BE2C (cell line): ENCODE measurements around the gene STEAP2. TPM values are rescaled to one million over a fixed set of nuclear protein-coding genes. Genes with fewer than 3 reads are reported as not detected.
A peak's percentile ranks its signal among the peaks of the same experiment; 100 is the strongest.

ENCODE experiments used
- DNase-seq: peaks from one replicate; pipeline ENCODE4 v3.0.0-alpha.2; 2020
- H3K27me3 ChIP-seq: fragments of 250-450 bp; sonication (Bioruptor Pico); 2 replicates; pipeline ENCODE4 v1.5.1; 2020; ENCODE audit warnings: mild to moderate bottlenecking
- H3K36me3 ChIP-seq: fragments of 250-450 bp; sonication (Bioruptor Pico); 2 replicates; pipeline ENCODE4 v1.5.1; 2020; ENCODE audit warnings: mild to moderate bottlenecking
- H3K4me1 ChIP-seq: fragments of 250-450 bp; sonication (Bioruptor Pico); 2 replicates; pipeline ENCODE4 v1.5.1; 2020
- H3K4me3 ChIP-seq: 2 replicates; pipeline ENCODE4 v1.5.1; 2011; ENCODE audit warnings: low read depth, low read length
- H3K9me3 ChIP-seq: fragments of 250-450 bp; sonication (Bioruptor Pico); 2 replicates; pipeline ENCODE4 v1.5.1; 2020
- CTCF ChIP-seq: IDR thresholded peaks from 2 replicates; pipeline ENCODE4 v1.5.1; 2012; ENCODE audit warnings: mild to moderate bottlenecking, low read depth, low read length
- polyA plus RNA-seq: library from polyadenylated mRNA; unstranded; fragments of >200 nt; gene quantifications from one replicate; pipeline ENCODE4 v1.2.1, GENCODE V29; 2012; ENCODE audit warnings: low read depth, missing spikeins; ENCODE audit not compliant: insufficient read length, insufficient read depth

The STEAP2 gene
- not detected for polyA plus RNA-seq

- Histone ChIP-seq H3K4me1 (no peaks in the 10 kb centered on the region), H3K36me3 (no peaks in the 10 kb centered on the region), H3K27me3 (peaks cover 31% of the 10 kb centered on the region), H3K4me3 (peak within 1 kb of the TSS; percentile 17; the same call in 1 of the 2 replicates), H3K9me3 (no peaks in the 10 kb centered on the region)
- TF ChIP-seq CTCF, result peak; percentile 49
- peak; percentile 74 for DNase-seq
These were observed at the start of gene STEAP2 for GRCh38 chr7:90211391-90212148. STEAP2 (plus strand) TSS chr7:90211740; CDS start chr7:90225083, 13,343 bp downstream.

- no peak for DNase-seq
- Histone ChIP-seq H3K27me3 (no peaks in the 10 kb centered on the region), H3K36me3 (no peaks in the 10 kb centered on the region), H3K4me1 (no peaks in the 10 kb centered on the region), H3K9me3 (no peaks in the 10 kb centered on the region), H3K4me3 (no peak overlapping the region)
- TF ChIP-seq CTCF, result no peak
These were observed 48.0 kb upstream of the STEAP2 start for GRCh38 chr7:90163534-90163933.

- no peak overlapping the region for H3K4me3 ChIP-seq
- H3K27me3 ChIP-seq, result no peaks in the 10 kb centered on the region
- no peaks in the 10 kb centered on the region for H3K9me3 ChIP-seq
- no peak for TF ChIP-seq CTCF
- no peak for DNase-seq
- H3K4me1 ChIP-seq, result no peaks in the 10 kb centered on the region
- no peaks in the 10 kb centered on the region for H3K36me3 ChIP-seq
These were observed 45.8 kb upstream of the STEAP2 start for GRCh38 chr7:90165724-90166123.

GRCh38 chr7:90166153-90166552, 45.4 kb upstream of the STEAP2 start:
- no peak overlapping the region for H3K4me3 ChIP-seq
- no peak for DNase-seq
- no peaks in the 10 kb centered on the region for H3K27me3 ChIP-seq
- no peak for TF ChIP-seq CTCF
- H3K4me1 ChIP-seq, result no peaks in the 10 kb centered on the region
- H3K36me3 ChIP-seq, result no peaks in the 10 kb centered on the region
- no peaks in the 10 kb centered on the region for H3K9me3 ChIP-seq

GRCh38 chr7:90167361-90167760, 44.2 kb upstream of the STEAP2 start:
- Histone ChIP-seq H3K4me1 (no peaks in the 10 kb centered on the region), H3K27me3 (no peaks in the 10 kb centered on the region), H3K9me3 (no peaks in the 10 kb centered on the region), H3K4me3 (no peak overlapping the region), H3K36me3 (no peaks in the 10 kb centered on the region)
- no peak for TF ChIP-seq CTCF
- no peak for DNase-seq

- Histone ChIP-seq H3K4me3 (no peak overlapping the region), H3K36me3 (no peaks in the 10 kb centered on the region), H3K9me3 (no peaks in the 10 kb centered on the region), H3K4me1 (no peaks in the 10 kb centered on the region), H3K27me3 (no peaks in the 10 kb centered on the region)
- no peak for TF ChIP-seq CTCF
- DNase-seq, result no peak
These were observed 41.6 kb upstream of the STEAP2 start for GRCh38 chr7:90169891-90170290.
